ENCODE data around the gene DENND10. TPM values are rescaled to one million over a fixed set of nuclear protein-coding genes. Genes with fewer than 3 reads are reported as not detected.
"Not testable (repeated sequence)": the region's sequence is repeated elsewhere in the genome, so short reads cannot be mapped to it uniquely, and the experiment has no call there.

The DENND10 gene
- total RNA-seq, 2 donors from 2014 or later, result 31.2 to 42.4 TPM

GRCh38 chr10:119090026-119090795 is 13.7 kb upstream of the DENND10 start:
- no peak overlapping the region for H3K4me3 ChIP-seq
- 85% methylated on average over 13 of the region's 13 CpGs for WGBS
- H3K36me3 ChIP-seq, result no peaks in the 10 kb centered on the region
- no peaks in the 10 kb centered on the region for H3K9me3 ChIP-seq
- no peaks in the 10 kb centered on the region for H3K4me1 ChIP-seq (replicated peaks)
- no peaks in the 10 kb centered on the region for H3K27me3 ChIP-seq (replicated peaks; ENCODE audit: insufficient read depth)
- TF ChIP-seq POLR2AphosphoS5 (IDR thresholded peaks at IDR 0.05) (no peak), POLR2A (IDR thresholded peaks at IDR 0.05) (no peak), CTCF (IDR thresholded peaks at IDR 0.05) (no peak)
- intact Hi-C loops (cut with DNase I), result no loop called here
- DNase-seq (ENCODE audit: low spot score), result no peak
- no peak overlapping the region for H3K27ac ChIP-seq

- Histone ChIP-seq H3K4me3 (no peak overlapping the region), H3K36me3 (no peaks in the 10 kb centered on the region), H3K27me3 (replicated peaks; ENCODE audit: insufficient read depth) (no peaks in the 10 kb centered on the region), H3K9me3 (no peaks in the 10 kb centered on the region), H3K4me1 (replicated peaks) (no peaks in the 10 kb centered on the region), H3K27ac (no peak overlapping the region)
- WGBS, result 62% methylated on average over 5 of the region's 5 CpGs
- TF ChIP-seq POLR2AphosphoS5 (IDR thresholded peaks at IDR 0.05) (no peak), POLR2A (IDR thresholded peaks at IDR 0.05) (no peak), CTCF (IDR thresholded peaks at IDR 0.05) (no peak)
- DNase-seq (ENCODE audit: low spot score), result no peak
- intact Hi-C loops (cut with DNase I), result no loop called here
These were observed 12.9 kb upstream of the DENND10 start for GRCh38 chr10:119090968-119091367.

- Histone ChIP-seq H3K9me3 (no peaks in the 10 kb centered on the region), H3K4me1 (replicated peaks) (no peaks in the 10 kb centered on the region), H3K27ac (no peak overlapping the region), H3K27me3 (replicated peaks; ENCODE audit: insufficient read depth) (no peaks in the 10 kb centered on the region), H3K36me3 (no peaks in the 10 kb centered on the region), H3K4me3 (no peak overlapping the region)
- no peak for DNase-seq (ENCODE audit: low spot score)
- intact Hi-C loops (cut with DNase I), result no loop called here
- whole genome bisulfite sequencing, result 64% methylated on average over 4 of the region's 4 CpGs
- no peak for TF ChIP-seq CTCF (IDR thresholded peaks at IDR 0.05)
- TF ChIP-seq POLR2AphosphoS5 (IDR thresholded peaks at IDR 0.05), result no peak
- no peak for TF ChIP-seq POLR2A (IDR thresholded peaks at IDR 0.05)
These were observed 8.3 kb upstream of the DENND10 start for GRCh38 chr10:119095640-119096039.

GRCh38 chr10:119096641-119097415 is 7.1 kb upstream of the DENND10 start:
- intact Hi-C loops (cut with DNase I); H3K4me3 ChIP-seq; H3K9me3 ChIP-seq; H3K27ac ChIP-seq; DNase-seq (ENCODE audit: low spot score); H3K36me3 ChIP-seq; H3K27me3 ChIP-seq (replicated peaks; ENCODE audit: insufficient read depth); H3K4me1 ChIP-seq (replicated peaks): not testable (repeated sequence)
- 97% methylated on average over 12 of the region's 12 CpGs for WGBS

- no peak overlapping the region for H3K27ac ChIP-seq
- no peak overlapping the region for H3K4me3 ChIP-seq
- intact Hi-C loops (cut with DNase I), result no loop called here
- TF ChIP-seq POLR2AphosphoS5 (IDR thresholded peaks at IDR 0.05), result no peak
- TF ChIP-seq CTCF (IDR thresholded peaks at IDR 0.05), result no peak
- no peak for TF ChIP-seq POLR2A (IDR thresholded peaks at IDR 0.05)
- no peaks in the 10 kb centered on the region for H3K9me3 ChIP-seq
- no peaks in the 10 kb centered on the region for H3K36me3 ChIP-seq
- no peaks in the 10 kb centered on the region for H3K27me3 ChIP-seq (replicated peaks; ENCODE audit: insufficient read depth)
- no peaks in the 10 kb centered on the region for H3K4me1 ChIP-seq (replicated peaks)
- 96% methylated on average over 3 of the region's 3 CpGs for WGBS
- DNase-seq (ENCODE audit: low spot score), result no peak
These were observed 5.3 kb upstream of the DENND10 start for GRCh38 chr10:119098576-119098975.
